Bladder microvascular endothelial cell (primary cell): ENCODE measurements around the gene EGFL7. TPM values are rescaled to one million over a fixed set of nuclear protein-coding genes. Genes with fewer than 3 reads are reported as not detected.

Experiments used
- total RNA-seq: library from RNA; depleted of rRNA; stranded (reverse); fragments of >200 nt; gene quantifications from 2 replicates; pipeline ENCODE4 v1.2.3, GENCODE V29; 2014

Gene EGFL7
- total RNA-seq = 374 and 420 TPM in 2 replicates

DNA sequence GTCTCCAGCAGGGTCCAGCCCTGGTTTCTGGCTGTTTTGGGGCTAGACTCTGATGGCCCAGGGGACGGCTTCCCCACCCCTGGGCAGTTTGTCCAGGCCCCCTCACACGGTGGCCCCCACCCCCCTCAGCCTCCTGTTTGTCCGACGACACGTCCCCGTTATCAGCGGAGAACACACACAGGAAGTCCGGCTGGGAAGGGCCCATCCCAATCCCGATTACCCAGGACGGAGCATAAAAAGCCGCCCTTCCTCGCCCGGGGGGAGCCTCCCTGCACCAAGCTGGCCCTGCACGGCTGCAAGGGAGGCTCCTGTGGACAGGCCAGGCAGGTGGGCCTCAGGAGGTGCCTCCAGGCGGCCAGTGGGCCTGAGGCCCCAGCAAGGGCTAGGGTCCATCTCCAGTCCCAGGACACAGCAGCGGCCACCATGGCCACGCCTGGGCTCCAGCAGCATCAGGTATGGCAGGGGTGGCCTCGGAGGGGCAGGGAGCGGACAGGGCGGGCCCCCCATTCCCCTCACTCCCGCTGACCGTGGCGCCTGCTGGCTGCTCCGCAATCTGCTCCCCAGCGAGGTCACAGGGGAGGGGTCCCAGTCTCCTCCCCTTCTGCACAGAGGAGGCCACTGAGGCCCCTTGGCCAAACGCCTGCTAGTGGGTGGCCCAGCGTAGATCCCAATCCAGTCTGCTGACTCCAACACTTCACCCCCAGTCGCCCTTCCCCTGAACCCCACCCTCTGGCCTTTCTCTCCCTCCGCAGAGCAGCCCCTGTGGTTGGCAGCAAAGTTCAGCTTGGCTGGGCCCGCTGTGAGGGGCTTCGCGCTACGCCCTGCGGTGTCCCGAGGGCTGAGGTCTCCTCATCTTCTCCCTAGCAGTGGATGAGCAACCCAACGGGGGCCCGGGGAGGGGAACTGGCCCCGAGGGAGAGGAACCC lies at the start of gene EGFL7:
Gene EGFL7, plus strand, starts transcription at position 261 of the 926 bp plus-strand sequence. CDS start 5,367 bp downstream, outside the sequence.

GRCh38 chr9:136686794-136687711 lies 24.3 kb downstream of the EGFL7 start, which contains the start of gene AGPAT2:
TSS of gene AGPAT2 (minus strand) at chr9:136687457. CDS start at chr9:136687357, 100 bp downstream.

GRCh38 chr9:136711751-136712689 lies 49.3 kb downstream of the EGFL7 start, which contains the start of gene DIPK1B:
TSS of gene DIPK1B (plus strand) at chr9:136712572. CDS start at chr9:136712666, 94 bp downstream.

Other genes with a start within 250 kb of the EGFL7 start
- 5.3 and 8.1 TPM in 2 replicates for gene INPP5E, start 223.1 kb upstream of the EGFL7 start, total RNA-seq
- gene SEC16A, start 179.9 kb upstream of the EGFL7 start, total RNA-seq = 15.1 and 36.7 TPM in 2 replicates
- 132 and 251 TPM in 2 replicates for gene NOTCH1, start 116.9 kb upstream of the EGFL7 start, total RNA-seq
- 33.7 and 40.7 TPM in 2 replicates for gene AGPAT2, start 24.5 kb downstream of the EGFL7 start, total RNA-seq
- 109 and 161 TPM in 2 replicates for gene DIPK1B, start 49.7 kb downstream of the EGFL7 start, total RNA-seq
- gene LCN10, start 80.0 kb downstream of the EGFL7 start, total RNA-seq = 0.13 TPM in 1 of 2 replicates, not detected in the other
- gene LCN6, start 85.6 kb downstream of the EGFL7 start, total RNA-seq = not detected in 2 replicates
- not detected in 2 replicates for gene LCN8, start 95.3 kb downstream of the EGFL7 start, total RNA-seq
- not detected in 2 replicates for gene LCN15, start 101.6 kb downstream of the EGFL7 start, total RNA-seq
- gene TMEM141, start 128.4 kb downstream of the EGFL7 start, total RNA-seq = 50.7 and 53.7 TPM in 2 replicates
- 0.81 and 1.1 TPM in 2 replicates for gene CCDC183, start 133.4 kb downstream of the EGFL7 start, total RNA-seq
- gene RABL6, start 145.0 kb downstream of the EGFL7 start, total RNA-seq = 66.5 and 73.3 TPM in 2 replicates
- 0.65 and 1.4 TPM in 2 replicates for gene AJM1, start 179.6 kb downstream of the EGFL7 start, total RNA-seq
- gene PHPT1, start 186.5 kb downstream of the EGFL7 start, total RNA-seq = 211 and 268 TPM in 2 replicates
- 0.97 and 6.2 TPM in 2 replicates for gene MAMDC4, start 189.4 kb downstream of the EGFL7 start, total RNA-seq
- 350 and 489 TPM in 2 replicates for gene EDF1, start 203.4 kb downstream of the EGFL7 start, total RNA-seq
- 20.9 and 35.2 TPM in 2 replicates for gene TRAF2, start 223.6 kb downstream of the EGFL7 start, total RNA-seq